Ramos (cell line): ENCODE data around the gene TAF4.

Source experiments
- in situ Hi-C: fragments of 300-500 bp; cut with MboI; formaldehyde crosslinking; loops from one replicate; pipeline ENCODE4 v1.14.3; 2022; ENCODE audit warnings: low sequenced_read_pairs; ENCODE audit not compliant: unreplicated experiment

TAF4 gene

DNA sequence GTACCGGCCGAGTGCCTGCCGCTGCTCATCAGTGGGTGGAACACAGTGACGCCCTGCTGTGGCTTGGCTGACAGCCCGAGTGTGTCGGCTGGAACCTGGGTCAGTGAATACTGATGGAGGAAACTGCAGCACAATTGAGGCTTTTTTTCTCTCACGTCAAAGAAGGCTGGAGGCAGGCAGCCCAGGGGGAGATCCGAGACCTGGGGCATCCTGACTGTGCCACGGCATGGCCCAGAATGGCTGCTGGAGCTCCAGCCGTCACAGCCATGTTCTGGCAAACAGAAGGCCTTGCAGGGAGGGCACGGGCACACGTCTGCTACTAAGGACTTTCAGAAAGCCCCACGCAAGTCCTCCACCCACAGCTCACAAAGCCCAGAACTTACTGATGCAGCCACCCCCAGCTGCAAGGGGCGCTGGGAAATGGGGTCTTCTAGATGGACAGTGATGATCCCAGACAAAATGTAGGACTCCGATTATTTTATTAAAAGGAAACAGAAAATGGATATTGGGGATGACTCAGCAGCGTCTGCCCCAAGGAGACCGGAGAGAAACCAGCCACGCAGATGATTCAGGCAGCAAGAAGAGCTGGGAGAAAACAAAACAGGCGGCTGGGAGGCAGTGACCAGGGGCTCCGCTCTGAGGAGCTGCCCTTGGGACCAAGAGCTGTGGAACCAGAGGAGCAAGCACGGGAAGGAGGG is 140.0 kb downstream of the TAF4 start:
- in situ Hi-C loops, result no loop called here

- in situ Hi-C loops, result no loop called here
These were observed 140.7 kb downstream of the TAF4 start for GRCh38 chr20:61924858-61925554.
